ENCODE measurements around the gene CHERP.

DNA sequence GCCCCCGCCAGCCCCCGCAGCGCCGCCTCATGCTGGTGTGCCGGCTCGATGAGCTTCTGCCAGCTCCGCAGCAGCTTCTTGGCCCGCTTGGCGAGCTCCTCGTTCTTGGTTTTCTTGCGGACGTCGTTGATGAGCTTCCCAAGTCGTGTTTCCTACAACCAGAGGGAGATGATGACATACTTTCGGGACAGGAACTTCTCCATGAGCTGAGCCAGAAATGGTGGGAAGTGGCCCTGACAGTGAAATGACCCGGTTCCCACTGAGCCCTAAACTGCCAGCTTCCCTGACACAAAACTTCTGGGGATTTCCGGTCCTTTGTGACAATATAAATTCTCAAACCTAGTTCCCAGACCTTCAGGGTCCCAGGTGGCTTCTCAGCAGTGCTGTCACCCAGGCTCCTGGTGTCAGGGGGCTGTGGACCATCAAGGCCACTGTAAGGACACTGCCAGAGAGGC, 35.3 kb upstream of the CHERP start:
- TF ChIP-seq, protein P1, sequence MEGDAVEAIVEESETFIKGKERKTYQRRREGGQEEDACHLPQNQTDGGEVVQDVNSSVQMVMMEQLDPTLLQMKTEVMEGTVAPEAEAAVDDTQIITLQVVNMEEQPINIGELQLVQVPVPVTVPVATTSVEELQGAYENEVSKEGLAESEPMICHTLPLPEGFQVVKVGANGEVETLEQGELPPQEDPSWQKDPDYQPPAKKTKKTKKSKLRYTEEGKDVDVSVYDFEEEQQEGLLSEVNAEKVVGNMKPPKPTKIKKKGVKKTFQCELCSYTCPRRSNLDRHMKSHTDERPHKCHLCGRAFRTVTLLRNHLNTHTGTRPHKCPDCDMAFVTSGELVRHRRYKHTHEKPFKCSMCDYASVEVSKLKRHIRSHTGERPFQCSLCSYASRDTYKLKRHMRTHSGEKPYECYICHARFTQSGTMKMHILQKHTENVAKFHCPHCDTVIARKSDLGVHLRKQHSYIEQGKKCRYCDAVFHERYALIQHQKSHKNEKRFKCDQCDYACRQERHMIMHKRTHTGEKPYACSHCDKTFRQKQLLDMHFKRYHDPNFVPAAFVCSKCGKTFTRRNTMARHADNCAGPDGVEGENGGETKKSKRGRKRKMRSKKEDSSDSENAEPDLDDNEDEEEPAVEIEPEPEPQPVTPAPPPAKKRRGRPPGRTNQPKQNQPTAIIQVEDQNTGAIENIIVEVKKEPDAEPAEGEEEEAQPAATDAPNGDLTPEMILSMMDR (IDR thresholded peaks at IDR 0.05; ENCODE audit: poor library complexity), result no peak
- no peak for TF ChIP-seq EZH2 (IDR thresholded peaks at IDR 0.05; ENCODE audit: borderline replicate concordance)

All from hepatocyte (in vitro differentiated cells).